OCI-LY7 (cell line): Measurements from ENCODE around the gene GPRC5B.

Experiments used
- EZH2phosphoT487 ChIP-seq: fragments of 200-600 bp; sonication (generic); IDR thresholded peaks from 2 replicates; pipeline ENCODE4 v1.6.1; 2018; ENCODE audit warnings: low read depth, borderline replicate concordance, mild to moderate bottlenecking, mixed run types, antibody characterized with exemption, low read length, moderate library complexity, mixed read lengths
- TF ChIP-seq, protein P1 (sequence below): fragments of 200-600 bp; sonication (generic); conservative IDR thresholded peaks from 2 replicates; pipeline ENCODE4 v1.5.1; 2014; ENCODE audit warnings: mild to moderate bottlenecking, antibody characterized with exemption, low read length, moderate library complexity, mixed read lengths

GRCh38 chr16:19860166-19861041 lies 24.2 kb downstream of the GPRC5B start:
- TF ChIP-seq, protein P1, sequence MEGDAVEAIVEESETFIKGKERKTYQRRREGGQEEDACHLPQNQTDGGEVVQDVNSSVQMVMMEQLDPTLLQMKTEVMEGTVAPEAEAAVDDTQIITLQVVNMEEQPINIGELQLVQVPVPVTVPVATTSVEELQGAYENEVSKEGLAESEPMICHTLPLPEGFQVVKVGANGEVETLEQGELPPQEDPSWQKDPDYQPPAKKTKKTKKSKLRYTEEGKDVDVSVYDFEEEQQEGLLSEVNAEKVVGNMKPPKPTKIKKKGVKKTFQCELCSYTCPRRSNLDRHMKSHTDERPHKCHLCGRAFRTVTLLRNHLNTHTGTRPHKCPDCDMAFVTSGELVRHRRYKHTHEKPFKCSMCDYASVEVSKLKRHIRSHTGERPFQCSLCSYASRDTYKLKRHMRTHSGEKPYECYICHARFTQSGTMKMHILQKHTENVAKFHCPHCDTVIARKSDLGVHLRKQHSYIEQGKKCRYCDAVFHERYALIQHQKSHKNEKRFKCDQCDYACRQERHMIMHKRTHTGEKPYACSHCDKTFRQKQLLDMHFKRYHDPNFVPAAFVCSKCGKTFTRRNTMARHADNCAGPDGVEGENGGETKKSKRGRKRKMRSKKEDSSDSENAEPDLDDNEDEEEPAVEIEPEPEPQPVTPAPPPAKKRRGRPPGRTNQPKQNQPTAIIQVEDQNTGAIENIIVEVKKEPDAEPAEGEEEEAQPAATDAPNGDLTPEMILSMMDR = no peak
- TF ChIP-seq EZH2phosphoT487 = no peak
